Activated T-cell treated with anti-CD3 and anti-CD28 coated beads, Interleukin-2, amount 50 U/mL, for 72 hours (primary cell): Measurements from ENCODE around the gene UBASH3B. TPM values are rescaled to one million over a fixed set of nuclear protein-coding genes. Genes with fewer than 3 reads are reported as not detected.

Source experiments
- ATAC-seq, 2 donors: fragments of 150-1000 bp; cut with Tn5 transposase; replicated peaks in 1 of 2; 2 replicates each; pipeline ENCODE4 v1.10.0; 2021; ENCODE audit warnings: moderate library complexity in 2 of 2, mild to moderate bottlenecking in 1 of 2
- DNase-seq, 2 donors: peaks; one replicate each; pipeline ENCODE4 v3.0.0; 2021 to 2022; ENCODE audit warnings: mixed read lengths in 1 of 2
- H3K27ac Mint-ChIP-seq: one replicate; pipeline ENCODE4 v1.8.0; 2022; ENCODE audit warnings: mild to moderate bottlenecking, moderate library complexity, mixed read lengths
- H3K27me3 Mint-ChIP-seq: one replicate; pipeline ENCODE4 v1.8.0; 2022; ENCODE audit warnings: low read depth, mixed read lengths
- H3K36me3 Mint-ChIP-seq, 2 donors: one replicate each; pipeline ENCODE4 v1.8.0; 2022; ENCODE audit warnings: mixed read lengths in 2 of 2, mild to moderate bottlenecking in 1 of 2; ENCODE audit not compliant: insufficient read depth in 2 of 2
- H3K4me1 Mint-ChIP-seq: one replicate; pipeline ENCODE4 v1.8.0; 2022; ENCODE audit warnings: low read depth, mixed read lengths
- H3K4me3 Mint-ChIP-seq, 2 donors: one replicate each; pipeline ENCODE4 v1.8.0; 2022; ENCODE audit warnings: mild to moderate bottlenecking in 2 of 2, mixed read lengths in 2 of 2, moderate library complexity in 2 of 2
- H3K9me3 Mint-ChIP-seq, 2 donors: one replicate each; pipeline ENCODE4 v1.8.0; 2022; ENCODE audit warnings: mixed read lengths in 2 of 2
- total RNA-seq, 2 donors: library from RNA; stranded (reverse); gene quantifications; one replicate each; pipeline ENCODE4 v1.2.3, GENCODE V29; 2022

UBASH3B gene
- total RNA-seq, 2 donors from 2014 or later: 6.9 to 18.5 TPM

- Mint-ChIP-seq H3K36me3 (peaks cover 0 to 2% of the 10 kb centered on the region in 2 donors), H3K4me1 (no peaks in the 10 kb centered on the region), H3K27ac (no peak overlapping the region), H3K27me3 (peaks cover 12% of the 10 kb centered on the region), H3K9me3 (no peaks in the 10 kb centered on the region), H3K4me3 (no peak overlapping the region)
- ATAC-seq: no peak
- no peak for DNase-seq
These were observed 86.9 kb downstream of the UBASH3B start for GRCh38 chr11:122742301-122743018.

DNA sequence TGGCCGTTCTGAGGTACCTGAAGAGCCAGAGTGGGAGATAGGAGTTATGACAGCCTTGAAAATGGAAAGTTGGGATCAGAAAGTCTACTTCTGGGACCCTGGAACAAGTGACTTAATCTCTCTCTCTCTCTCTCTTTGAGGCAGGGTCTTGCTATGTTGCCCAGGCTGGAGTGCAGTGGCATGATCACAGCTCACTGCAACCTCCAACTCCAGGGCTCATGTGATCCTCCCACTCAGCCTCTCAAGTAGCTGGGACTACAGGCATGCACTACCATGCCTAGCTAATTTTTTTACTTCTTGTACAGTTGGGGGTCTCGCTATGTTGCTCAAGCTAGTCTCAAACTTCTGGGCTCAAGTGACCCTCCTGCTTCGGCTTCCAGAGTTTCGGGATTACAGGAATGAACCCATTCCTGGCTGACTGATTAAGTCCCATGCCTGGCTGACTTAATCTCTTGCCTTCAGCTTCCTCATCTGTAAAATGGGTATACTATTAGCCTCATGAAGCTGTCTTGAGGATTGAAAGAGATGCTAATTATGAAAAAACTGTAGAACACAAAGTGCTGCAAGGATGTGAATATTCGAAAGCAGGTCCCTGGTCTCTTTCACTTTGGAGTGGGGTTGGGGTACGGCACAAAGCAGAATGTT is 87.7 kb downstream of the UBASH3B start:
- Mint-ChIP-seq H3K27me3 (peaks cover 19% of the 10 kb centered on the region), H3K36me3 (peaks cover 0 to 2% of the 10 kb centered on the region in 2 donors), H3K4me1 (no peaks in the 10 kb centered on the region), H3K4me3 (no peak overlapping the region), H3K9me3 (no peaks in the 10 kb centered on the region), H3K27ac (peak overlapping the region; percentile 52)
- ATAC-seq (no peak), DNase-seq (no peak)

DNA sequence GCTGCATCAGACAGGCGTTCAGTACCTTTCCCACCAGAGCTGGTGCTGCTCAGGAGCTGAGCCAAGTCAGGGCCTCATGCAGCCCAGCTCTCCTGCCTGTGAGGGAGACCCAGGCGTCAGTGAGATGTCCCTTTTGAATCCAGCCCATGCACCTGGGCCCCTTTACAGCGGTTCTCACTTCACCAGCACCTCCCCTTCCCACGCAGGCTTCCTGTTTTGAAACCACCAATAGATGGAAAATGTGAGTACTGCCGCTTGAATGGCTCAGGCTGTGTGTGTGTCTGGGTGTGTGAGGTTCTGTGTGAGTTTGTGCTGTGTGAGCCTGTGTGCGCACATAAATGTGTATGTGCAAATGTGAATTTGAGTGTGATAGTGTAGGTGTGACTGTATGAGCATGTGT is 88.4 kb downstream of the UBASH3B start:
- Mint-ChIP-seq H3K36me3 (peaks cover 0 to 2% of the 10 kb centered on the region in 2 donors), H3K9me3 (no peaks in the 10 kb centered on the region), H3K27ac (no peak overlapping the region), H3K4me3 (no peak overlapping the region), H3K4me1 (no peaks in the 10 kb centered on the region), H3K27me3 (peaks cover 23% of the 10 kb centered on the region)
- DNase-seq (peak; percentile 84 to 88), ATAC-seq (peak; percentile 67 to 68)

GRCh38 chr11:122744357-122744756 is 88.8 kb downstream of the UBASH3B start:
- H3K36me3 Mint-ChIP-seq: peaks cover 0 to 2% of the 10 kb centered on the region in 2 donors
- H3K27ac Mint-ChIP-seq: no peak overlapping the region
- no peak for DNase-seq
- peaks cover 23% of the 10 kb centered on the region for H3K27me3 Mint-ChIP-seq
- H3K9me3 Mint-ChIP-seq: no peaks in the 10 kb centered on the region
- H3K4me1 Mint-ChIP-seq: no peaks in the 10 kb centered on the region
- peak; percentile 26 to 28 for ATAC-seq
- H3K4me3 Mint-ChIP-seq: no peak overlapping the region

DNA sequence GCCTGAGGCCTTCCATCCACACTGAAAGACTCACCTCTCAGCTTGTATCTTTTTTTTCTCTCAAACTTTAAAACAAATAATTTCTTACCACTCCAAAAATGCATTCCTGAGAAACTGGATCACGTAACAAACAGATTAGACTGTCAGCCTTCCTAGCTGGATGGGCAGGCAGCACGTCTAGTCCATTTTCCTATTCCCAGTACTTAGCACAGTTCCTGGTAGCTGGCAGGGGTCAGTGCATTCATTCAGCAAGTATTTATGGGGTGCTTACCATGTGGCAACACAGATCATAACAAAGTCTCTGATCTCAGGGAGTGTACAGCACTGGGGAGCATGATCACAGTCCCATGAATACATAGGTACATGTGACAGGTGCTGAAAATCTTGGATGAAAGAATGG is 89.6 kb downstream of the UBASH3B start:
- H3K4me1 Mint-ChIP-seq: peaks cover 5% of the 10 kb centered on the region
- H3K9me3 Mint-ChIP-seq: no peaks in the 10 kb centered on the region
- peaks cover 0 to 2% of the 10 kb centered on the region in 2 donors for H3K36me3 Mint-ChIP-seq
- no peak for ATAC-seq
- peak overlapping the region in 1 of 2 donors; percentile 29 for H3K4me3 Mint-ChIP-seq
- peak overlapping the region; percentile 2 for H3K27ac Mint-ChIP-seq
- DNase-seq: no peak
- peaks cover 23% of the 10 kb centered on the region for H3K27me3 Mint-ChIP-seq

DNA sequence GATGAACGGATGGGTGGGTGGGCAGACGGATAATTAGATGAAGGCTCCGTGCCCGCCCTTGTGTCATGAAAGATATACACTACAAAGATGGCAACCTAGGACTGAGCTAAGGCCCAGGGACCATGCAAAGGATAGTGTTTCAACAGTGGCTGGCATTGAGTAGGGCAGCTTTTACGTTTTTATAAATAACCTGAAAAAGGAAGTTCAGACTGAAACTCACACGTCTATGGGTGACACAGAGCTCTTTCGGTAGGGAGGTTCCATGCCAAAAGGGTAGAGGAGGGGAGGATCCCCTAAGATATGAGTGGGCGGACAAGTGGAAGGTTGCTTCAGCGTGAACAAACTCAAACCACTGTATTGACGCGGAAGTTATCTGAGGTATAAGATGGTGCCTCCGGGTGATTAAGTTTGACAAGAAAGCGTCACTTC is 90.5 kb downstream of the UBASH3B start:
- Mint-ChIP-seq H3K27me3 (peaks cover 33% of the 10 kb centered on the region), H3K27ac (peak overlapping the region; percentile 93)

DNA sequence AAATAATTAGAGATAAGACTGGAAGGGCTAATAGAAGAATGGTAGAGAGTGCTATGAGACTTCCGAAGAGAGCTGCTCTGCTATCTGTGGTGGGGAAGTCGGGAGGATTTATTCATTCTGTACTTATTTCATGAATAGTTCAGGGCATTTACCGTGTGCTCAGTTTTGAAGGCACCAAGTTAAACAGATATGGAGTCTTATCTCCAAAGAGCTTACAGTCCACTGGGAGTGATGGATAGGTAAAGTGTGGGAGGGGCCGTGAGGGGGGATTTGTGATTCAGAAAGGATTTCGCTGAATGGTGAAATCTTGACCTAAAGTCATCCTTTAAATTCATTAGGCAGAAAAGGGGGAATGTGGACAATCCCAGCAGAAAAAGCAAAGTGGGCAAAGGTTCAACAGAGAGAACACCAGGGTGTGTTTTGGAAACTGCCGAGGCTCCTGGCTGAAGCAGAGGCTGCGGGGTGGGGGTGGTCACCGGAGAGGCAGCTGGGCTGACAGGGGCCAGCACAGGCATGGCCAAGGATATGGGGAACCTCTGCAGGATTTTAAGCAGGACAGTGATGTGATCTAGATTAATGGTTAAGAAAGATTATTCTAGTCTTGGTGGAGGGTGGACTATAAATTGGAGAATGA is 91.2 kb downstream of the UBASH3B start:
- Mint-ChIP-seq H3K27me3 (peaks cover 39% of the 10 kb centered on the region), H3K4me3 (peak overlapping the region; percentile 68 to 89), H3K9me3 (no peaks in the 10 kb centered on the region), H3K4me1 (peaks cover 21% of the 10 kb centered on the region), H3K27ac (peak overlapping the region; percentile 93), H3K36me3 (peaks cover 0 to 4% of the 10 kb centered on the region in 2 donors)
- DNase-seq: no peak
- no peak for ATAC-seq

More for the DNA sequence above, 90.5 kb downstream of the UBASH3B start:
- peaks cover 0 to 2% of the 10 kb centered on the region in 2 donors for H3K36me3 Mint-ChIP-seq
- peak; percentile 70 to 71 for ATAC-seq
- no peaks in the 10 kb centered on the region for H3K9me3 Mint-ChIP-seq
- DNase-seq: peak; percentile 77 to 85
- peak overlapping the region; percentile 68 to 89 for H3K4me3 Mint-ChIP-seq
- peaks cover 14% of the 10 kb centered on the region for H3K4me1 Mint-ChIP-seq

DNA sequence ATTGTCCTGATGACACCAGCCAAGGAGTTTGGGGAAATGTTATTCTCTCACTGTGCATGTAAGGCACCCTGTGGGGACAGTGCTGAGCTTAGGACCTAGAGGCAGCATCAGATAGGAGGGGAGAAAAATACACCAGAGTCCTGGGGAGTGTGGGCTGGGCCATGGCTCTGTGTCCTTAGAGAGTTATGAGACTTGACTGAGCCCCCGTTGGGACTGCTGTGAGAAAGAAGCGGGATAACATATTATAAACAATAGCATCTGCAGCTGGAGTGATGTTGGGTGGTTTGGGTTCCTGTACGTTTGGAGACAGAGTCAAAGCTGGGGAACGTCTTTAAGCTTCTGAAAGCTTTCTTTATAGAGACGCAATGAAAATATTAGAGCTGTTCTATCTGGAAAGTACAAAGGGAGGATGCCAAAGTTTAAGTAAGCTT is 91.8 kb downstream of the UBASH3B start:
- Mint-ChIP-seq H3K9me3 (no peaks in the 10 kb centered on the region), H3K36me3 (peaks cover 0 to 4% of the 10 kb centered on the region in 2 donors), H3K4me3 (no peak overlapping the region), H3K27me3 (peaks cover 39% of the 10 kb centered on the region), H3K4me1 (peaks cover 27% of the 10 kb centered on the region), H3K27ac (no peak overlapping the region)
- no peak for ATAC-seq
- DNase-seq: no peak

DNA sequence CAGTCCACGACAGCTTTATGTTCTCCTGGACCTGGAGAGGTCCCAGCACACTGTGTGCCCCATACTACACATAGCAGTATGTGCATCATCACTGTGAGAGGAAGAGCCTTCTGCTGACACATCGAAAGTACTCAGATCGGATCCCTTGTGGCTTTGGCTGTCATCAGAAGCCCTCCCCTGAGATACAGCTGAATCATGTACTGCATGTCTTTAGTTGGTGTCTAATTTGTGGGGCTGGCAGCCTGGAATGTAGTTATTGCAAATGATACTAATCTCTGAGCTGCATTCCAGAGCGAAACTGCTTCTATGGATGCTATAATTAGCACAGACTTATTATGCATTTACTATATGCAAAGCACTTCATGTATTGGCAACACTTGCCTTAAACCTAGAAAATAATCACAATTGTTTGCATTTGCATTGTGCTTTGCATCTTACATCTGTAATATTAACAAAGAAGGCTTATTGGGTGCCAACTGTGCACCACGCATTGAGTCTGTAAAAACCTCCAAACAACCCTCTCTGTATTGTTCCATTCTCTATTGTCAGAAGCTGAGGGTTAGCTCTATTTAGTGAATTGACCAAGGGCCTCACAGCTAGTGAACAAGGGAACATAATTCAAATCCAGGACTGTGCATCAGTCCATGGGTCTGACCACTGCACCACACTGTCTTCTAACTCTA is 93.6 kb downstream of the UBASH3B start:
- no peak overlapping the region for H3K27ac Mint-ChIP-seq
- H3K36me3 Mint-ChIP-seq: peaks cover 0 to 4% of the 10 kb centered on the region in 2 donors
- DNase-seq: peak; percentile 73 to 79
- H3K9me3 Mint-ChIP-seq: no peaks in the 10 kb centered on the region
- H3K4me1 Mint-ChIP-seq: peaks cover 31% of the 10 kb centered on the region
- ATAC-seq: peak; percentile 83 to 84
- no peak overlapping the region for H3K4me3 Mint-ChIP-seq
- H3K27me3 Mint-ChIP-seq: peaks cover 39% of the 10 kb centered on the region

GRCh38 chr11:122750049-122750448 is 94.5 kb downstream of the UBASH3B start:
- H3K9me3 Mint-ChIP-seq: no peaks in the 10 kb centered on the region
- H3K4me1 Mint-ChIP-seq: peaks cover 40% of the 10 kb centered on the region
- H3K27ac Mint-ChIP-seq: no peak overlapping the region
- peaks cover 0 to 4% of the 10 kb centered on the region in 2 donors for H3K36me3 Mint-ChIP-seq
- ATAC-seq: no peak
- peaks cover 39% of the 10 kb centered on the region for H3K27me3 Mint-ChIP-seq
- no peak for DNase-seq
- H3K4me3 Mint-ChIP-seq: no peak overlapping the region

DNA sequence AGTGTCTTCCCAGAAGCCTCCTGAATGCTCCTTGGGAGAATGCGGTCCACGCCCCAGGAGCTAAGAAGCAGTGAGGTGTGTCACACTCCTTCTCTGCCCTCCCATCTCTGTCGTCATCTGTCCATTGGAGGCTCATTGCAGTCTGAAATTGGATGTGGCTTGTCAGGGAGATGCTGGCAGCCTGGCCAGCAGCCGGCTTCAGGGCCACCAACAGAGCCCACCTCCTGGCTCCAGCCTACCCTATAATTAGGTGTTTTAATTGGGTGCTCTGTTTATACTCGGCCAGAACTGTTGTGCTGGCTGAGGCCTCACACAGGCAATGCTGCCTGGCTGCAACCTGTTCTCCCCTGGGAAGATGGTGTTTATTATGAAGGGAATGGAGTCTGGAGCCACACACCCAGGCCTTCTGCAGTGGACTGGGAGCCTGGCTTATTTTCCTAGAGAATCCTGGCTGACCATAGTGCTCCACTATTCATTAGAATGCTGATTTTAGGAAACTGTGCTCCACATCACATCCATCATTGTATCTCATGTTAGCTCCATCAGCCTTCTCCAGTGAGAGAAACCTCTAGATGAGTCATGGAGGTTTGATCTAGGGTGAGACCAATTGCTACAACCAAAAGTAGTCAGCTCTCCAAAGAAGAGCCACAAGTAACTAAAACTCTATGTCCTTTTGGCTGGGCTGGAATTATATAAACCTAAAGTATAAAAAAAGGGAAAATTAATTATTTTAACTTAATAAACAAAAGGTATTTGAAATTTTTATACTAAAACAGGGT is 96.0 kb downstream of the UBASH3B start:
- no peaks in the 10 kb centered on the region for H3K9me3 Mint-ChIP-seq
- peaks cover 51% of the 10 kb centered on the region for H3K4me1 Mint-ChIP-seq
- no peak overlapping the region for H3K27ac Mint-ChIP-seq
- DNase-seq: no peak
- H3K36me3 Mint-ChIP-seq: peaks cover 0 to 2% of the 10 kb centered on the region in 2 donors
- peaks cover 37% of the 10 kb centered on the region for H3K27me3 Mint-ChIP-seq
- peak overlapping the region in 1 of 2 donors; percentile 48 for H3K4me3 Mint-ChIP-seq
- peak; percentile 33 to 35 for ATAC-seq

DNA sequence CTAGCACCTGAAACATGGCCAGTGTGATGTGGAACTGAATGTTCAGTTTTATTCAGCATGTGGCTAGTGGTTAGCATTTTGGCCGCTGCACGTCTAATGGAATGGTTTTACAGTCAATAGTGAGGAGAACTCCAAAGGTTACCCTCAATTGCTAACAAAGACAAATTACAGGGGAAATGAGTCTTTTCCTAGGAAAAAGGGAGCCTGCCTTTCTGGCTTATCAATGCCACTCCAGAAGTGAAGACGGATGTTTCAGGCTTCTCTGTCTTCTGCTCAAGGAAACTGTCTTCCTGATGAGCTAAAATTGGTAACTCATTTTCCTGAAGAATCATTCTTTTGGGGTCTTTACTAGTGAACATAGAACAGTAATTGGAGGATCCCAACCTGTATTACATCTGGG is 98.5 kb downstream of the UBASH3B start:
- H3K9me3 Mint-ChIP-seq: no peaks in the 10 kb centered on the region
- no peak overlapping the region for H3K4me3 Mint-ChIP-seq
- peaks cover 0 to 2% of the 10 kb centered on the region in 2 donors for H3K36me3 Mint-ChIP-seq
- no peak overlapping the region for H3K27ac Mint-ChIP-seq
- peaks cover 61% of the 10 kb centered on the region for H3K4me1 Mint-ChIP-seq
- no peak for DNase-seq
- ATAC-seq: no peak
- peaks cover 16% of the 10 kb centered on the region for H3K27me3 Mint-ChIP-seq
